ENCODE results near the gene HIGD2A. TPM values are rescaled to one million over a fixed set of nuclear protein-coding genes. Genes with fewer than 3 reads are reported as not detected.

The HIGD2A gene
- total and polyA plus RNA-seq, 10 of the 15 experiments (the other 5 are each of a cell fraction or from before 2014, with no cell fraction given), result 152 to 348 (median 194) TPM

DNA sequence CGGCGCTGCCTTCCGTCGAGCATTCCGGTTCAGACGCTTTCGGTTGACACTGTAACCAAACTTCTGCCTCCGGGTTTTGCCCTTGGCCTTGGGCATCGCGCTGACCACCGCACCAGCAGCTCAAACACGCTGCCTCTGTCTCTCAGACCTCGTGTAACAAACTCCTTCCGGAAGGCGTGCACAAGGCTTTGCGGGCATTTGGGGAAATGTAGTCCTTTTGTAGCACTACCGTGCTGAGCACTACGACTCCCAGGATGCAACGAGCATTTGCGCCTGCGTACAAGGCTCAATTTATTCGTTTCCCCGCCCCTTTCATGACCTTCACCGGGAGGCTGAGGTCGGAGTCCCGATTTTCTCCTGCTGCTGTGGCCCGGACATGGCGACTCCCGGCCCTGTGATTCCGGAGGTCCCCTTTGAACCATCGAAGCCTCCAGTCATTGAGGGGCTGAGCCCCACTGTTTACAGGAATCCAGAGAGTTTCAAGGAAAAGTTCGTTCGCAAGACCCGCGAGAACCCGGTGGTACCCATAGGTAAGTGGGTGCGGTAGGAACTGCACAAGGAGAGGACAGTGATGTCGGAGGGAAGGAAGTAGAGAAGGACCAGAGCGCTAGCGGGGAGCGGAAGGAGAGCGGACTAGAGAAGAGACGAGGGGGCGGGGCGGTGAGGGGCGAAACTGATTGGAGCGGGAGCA, at the start of gene HIGD2A, which contains the start of gene NOP16 (continued):
- peak; percentile 65; the same call in 1 of the 2 replicates for TF ChIP-seq TBL1XR1 (IDR thresholded peaks at IDR 0.05; ENCODE audit: low read depth, low read length)
- TF ChIP-seq MEF2A (IDR thresholded peaks at IDR 0.05; ENCODE audit: insufficient read depth, low read depth, low read length), result 0 out of 2 replicates have a peak, but pooled peaks have one; percentile 37
- no peak for TF ChIP-seq RAD21 (IDR thresholded peaks at IDR 0.05; ENCODE audit: insufficient read depth, low read depth, low read length)
- peak; percentile 98 for TF ChIP-seq CHD2 (IDR thresholded peaks at IDR 0.05; ENCODE audit: borderline replicate concordance, low read depth, low read length)
- peak; percentile 50; the same call in 1 of the 2 replicates for TF ChIP-seq SMARCA5 (IDR thresholded peaks at IDR 0.05)
- TF ChIP-seq, protein P1, sequence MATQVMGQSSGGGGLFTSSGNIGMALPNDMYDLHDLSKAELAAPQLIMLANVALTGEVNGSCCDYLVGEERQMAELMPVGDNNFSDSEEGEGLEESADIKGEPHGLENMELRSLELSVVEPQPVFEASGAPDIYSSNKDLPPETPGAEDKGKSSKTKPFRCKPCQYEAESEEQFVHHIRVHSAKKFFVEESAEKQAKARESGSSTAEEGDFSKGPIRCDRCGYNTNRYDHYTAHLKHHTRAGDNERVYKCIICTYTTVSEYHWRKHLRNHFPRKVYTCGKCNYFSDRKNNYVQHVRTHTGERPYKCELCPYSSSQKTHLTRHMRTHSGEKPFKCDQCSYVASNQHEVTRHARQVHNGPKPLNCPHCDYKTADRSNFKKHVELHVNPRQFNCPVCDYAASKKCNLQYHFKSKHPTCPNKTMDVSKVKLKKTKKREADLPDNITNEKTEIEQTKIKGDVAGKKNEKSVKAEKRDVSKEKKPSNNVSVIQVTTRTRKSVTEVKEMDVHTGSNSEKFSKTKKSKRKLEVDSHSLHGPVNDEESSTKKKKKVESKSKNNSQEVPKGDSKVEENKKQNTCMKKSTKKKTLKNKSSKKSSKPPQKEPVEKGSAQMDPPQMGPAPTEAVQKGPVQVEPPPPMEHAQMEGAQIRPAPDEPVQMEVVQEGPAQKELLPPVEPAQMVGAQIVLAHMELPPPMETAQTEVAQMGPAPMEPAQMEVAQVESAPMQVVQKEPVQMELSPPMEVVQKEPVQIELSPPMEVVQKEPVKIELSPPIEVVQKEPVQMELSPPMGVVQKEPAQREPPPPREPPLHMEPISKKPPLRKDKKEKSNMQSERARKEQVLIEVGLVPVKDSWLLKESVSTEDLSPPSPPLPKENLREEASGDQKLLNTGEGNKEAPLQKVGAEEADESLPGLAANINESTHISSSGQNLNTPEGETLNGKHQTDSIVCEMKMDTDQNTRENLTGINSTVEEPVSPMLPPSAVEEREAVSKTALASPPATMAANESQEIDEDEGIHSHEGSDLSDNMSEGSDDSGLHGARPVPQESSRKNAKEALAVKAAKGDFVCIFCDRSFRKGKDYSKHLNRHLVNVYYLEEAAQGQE (IDR thresholded peaks at IDR 0.05; ENCODE audit: low read depth, low read length), result no peak
- TF ChIP-seq BMI1 (IDR thresholded peaks at IDR 0.05; ENCODE audit: borderline replicate concordance), result no peak
- no peak for TF ChIP-seq SREBF2 (IDR thresholded peaks at IDR 0.05; ENCODE audit: low read length)
- no peak for TF ChIP-seq ZZZ3 (IDR thresholded peaks at IDR 0.05; ENCODE audit: control insufficient read depth, insufficient read length, low read depth)
- TF ChIP-seq PML (IDR thresholded peaks at IDR 0.05; ENCODE audit: low read length), result 0 out of 2 replicates have a peak, but pooled peaks have one; percentile 76
- 0 out of 2 replicates have a peak, but pooled peaks have one; percentile 45 for TF ChIP-seq STAT3 (IDR thresholded peaks at IDR 0.05; ENCODE audit: low read depth, low read length)
- peak; percentile 94 for TF ChIP-seq IKZF1 (conservative IDR thresholded peaks at IDR 0.05)
- no peak for TF ChIP-seq EED (IDR thresholded peaks at IDR 0.05; ENCODE audit: low read depth)
- TF ChIP-seq SMC3 (IDR thresholded peaks at IDR 0.05; ENCODE audit: borderline replicate concordance, low read length), result no peak
- 0 out of 4 replicates have a peak, but pooled peaks of 1 of the 2 experiments have one; percentile 7 for TF ChIP-seq ETV6 (conservative IDR thresholded peaks at IDR 0.05 in 1 of 2, IDR thresholded peaks at IDR 0.05 in 1 of 2; ENCODE audit: borderline replicate concordance in 1 of 2, low read depth in 1 of 2)
- TF ChIP-seq GABPA (IDR thresholded peaks at IDR 0.05; ENCODE audit: low read depth), result peak; percentile 96
- TF ChIP-seq KDM1A (IDR thresholded peaks at IDR 0.05; ENCODE audit: borderline replicate concordance), result no peak
- TF ChIP-seq, protein P2, sequence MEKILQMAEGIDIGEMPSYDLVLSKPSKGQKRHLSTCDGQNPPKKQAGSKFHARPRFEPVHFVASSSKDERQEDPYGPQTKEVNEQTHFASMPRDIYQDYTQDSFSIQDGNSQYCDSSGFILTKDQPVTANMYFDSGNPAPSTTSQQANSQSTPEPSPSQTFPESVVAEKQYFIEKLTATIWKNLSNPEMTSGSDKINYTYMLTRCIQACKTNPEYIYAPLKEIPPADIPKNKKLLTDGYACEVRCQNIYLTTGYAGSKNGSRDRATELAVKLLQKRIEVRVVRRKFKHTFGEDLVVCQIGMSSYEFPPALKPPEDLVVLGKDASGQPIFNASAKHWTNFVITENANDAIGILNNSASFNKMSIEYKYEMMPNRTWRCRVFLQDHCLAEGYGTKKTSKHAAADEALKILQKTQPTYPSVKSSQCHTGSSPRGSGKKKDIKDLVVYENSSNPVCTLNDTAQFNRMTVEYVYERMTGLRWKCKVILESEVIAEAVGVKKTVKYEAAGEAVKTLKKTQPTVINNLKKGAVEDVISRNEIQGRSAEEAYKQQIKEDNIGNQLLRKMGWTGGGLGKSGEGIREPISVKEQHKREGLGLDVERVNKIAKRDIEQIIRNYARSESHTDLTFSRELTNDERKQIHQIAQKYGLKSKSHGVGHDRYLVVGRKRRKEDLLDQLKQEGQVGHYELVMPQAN (conservative IDR thresholded peaks at IDR 0.05), result peak; percentile 99
- peak; percentile 90 for TF ChIP-seq POLR2A (IDR thresholded peaks at IDR 0.05; ENCODE audit: low read depth, low read length)
- TF ChIP-seq ZNF274 (IDR thresholded peaks at IDR 0.05; ENCODE audit: insufficient read depth, insufficient read length), result no peak
- TF ChIP-seq, protein P3, sequence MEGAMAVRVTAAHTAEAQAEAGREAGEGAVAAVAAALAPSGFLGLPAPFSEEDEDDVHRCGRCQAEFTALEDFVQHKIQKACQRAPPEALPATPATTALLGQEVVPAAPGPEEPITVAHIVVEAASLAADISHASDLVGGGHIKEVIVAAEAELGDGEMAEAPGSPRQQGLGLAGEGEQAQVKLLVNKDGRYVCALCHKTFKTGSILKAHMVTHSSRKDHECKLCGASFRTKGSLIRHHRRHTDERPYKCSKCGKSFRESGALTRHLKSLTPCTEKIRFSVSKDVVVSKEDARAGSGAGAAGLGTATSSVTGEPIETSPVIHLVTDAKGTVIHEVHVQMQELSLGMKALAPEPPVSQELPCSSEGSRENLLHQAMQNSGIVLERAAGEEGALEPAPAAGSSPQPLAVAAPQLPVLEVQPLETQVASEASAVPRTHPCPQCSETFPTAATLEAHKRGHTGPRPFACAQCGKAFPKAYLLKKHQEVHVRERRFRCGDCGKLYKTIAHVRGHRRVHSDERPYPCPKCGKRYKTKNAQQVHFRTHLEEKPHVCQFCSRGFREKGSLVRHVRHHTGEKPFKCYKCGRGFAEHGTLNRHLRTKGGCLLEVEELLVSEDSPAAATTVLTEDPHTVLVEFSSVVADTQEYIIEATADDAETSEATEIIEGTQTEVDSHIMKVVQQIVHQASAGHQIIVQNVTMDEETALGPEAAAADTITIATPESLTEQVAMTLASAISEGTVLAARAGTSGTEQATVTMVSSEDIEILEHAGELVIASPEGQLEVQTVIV (IDR thresholded peaks at IDR 0.05; ENCODE audit: borderline replicate concordance, partially characterized antibody), result peak; percentile 72
- TF ChIP-seq WRNIP1 (IDR thresholded peaks at IDR 0.05; ENCODE audit: borderline replicate concordance, low read depth, low read length), result peak; percentile 96; the same call in 1 of the 2 replicates
- TF ChIP-seq POLR2AphosphoS2 (IDR thresholded peaks at IDR 0.05; ENCODE audit: low read depth, low read length), result no peak; the same call in 1 of the 2 replicates
- no peak for TF ChIP-seq YBX1 (IDR thresholded peaks at IDR 0.05)
